CD4-positive, CD25-positive, alpha-beta regulatory T cell (primary cell): ENCODE results near the gene TMEM161A. TPM values are rescaled to one million over a fixed set of nuclear protein-coding genes. Genes with fewer than 3 reads are reported as not detected.
A peak's percentile ranks its signal among the peaks of the same experiment; 100 is the strongest.
"Not testable (repeated sequence)": the region's sequence is repeated elsewhere in the genome, so short reads cannot be mapped to it uniquely, and the experiment has no call there.

Experiments
- ATAC-seq, 2 donors: fragments of 150-1000 bp; cut with Tn5 transposase; one replicate each; pipeline ENCODE4 v1.10.0; 2021; ENCODE audit warnings: low read depth in 2 of 2, moderate number of reproducible peaks in 2 of 2, moderate library complexity in 1 of 2
- DNase-seq, 3 donors: peaks; one replicate each; pipeline versions ENCODE4 v3.0.0 to v3.0.0-alpha.2; 2012 to 2022; ENCODE audit warnings: mixed read lengths in 1 of 3
- H3K27ac ChIP-seq: one replicate; pipeline ENCODE4 v1.7.0; 2013; ENCODE audit warnings: mild to moderate bottlenecking, low read length; ENCODE audit not compliant: insufficient read depth, poor library complexity, severe bottlenecking
- H3K27me3 ChIP-seq: one replicate; pipeline ENCODE4 v1.7.0; 2013; ENCODE audit warnings: low read length; ENCODE audit not compliant: control insufficient read depth, insufficient read depth
- H3K36me3 ChIP-seq: one replicate; pipeline ENCODE4 v1.7.0; 2013; ENCODE audit warnings: mild to moderate bottlenecking, low read length, moderate library complexity; ENCODE audit not compliant: control insufficient read depth, insufficient read depth
- H3K4me1 ChIP-seq: 2 replicates; pipeline ENCODE4 v1.7.0; 2013; ENCODE audit warnings: mild to moderate bottlenecking, low read length; ENCODE audit not compliant: insufficient read depth, control insufficient read depth, poor library complexity, severe bottlenecking
- H3K4me3 ChIP-seq: one replicate; pipeline ENCODE4 v1.7.0; 2013; ENCODE audit warnings: low read depth, mild to moderate bottlenecking, low read length, moderate library complexity
- H3K9me3 ChIP-seq, 2 experiments: 1 replicate in 1 of 2; 2 replicates in 1 of 2; pipeline ENCODE4 v1.7.0; 2013; ENCODE audit warnings: low read length in 2 of 2, mild to moderate bottlenecking in 1 of 2, moderate library complexity in 1 of 2; ENCODE audit not compliant: control insufficient read depth in 2 of 2
- H3K27ac Mint-ChIP-seq, 3 donors: one replicate each; pipeline ENCODE4 v1.8.0; 2020 to 2022; ENCODE audit warnings: mild to moderate bottlenecking in 3 of 3, mixed read lengths in 3 of 3, moderate library complexity in 2 of 3
- H3K27me3 Mint-ChIP-seq: one replicate; pipeline ENCODE4 v1.8.0; 2022; ENCODE audit warnings: mild to moderate bottlenecking, mixed read lengths
- H3K36me3 Mint-ChIP-seq: one replicate; pipeline ENCODE4 v1.8.0; 2020; ENCODE audit warnings: mixed read lengths
- H3K4me1 Mint-ChIP-seq, 4 donors: one replicate each; pipeline ENCODE4 v1.8.0; 2020 to 2022; ENCODE audit warnings: mixed read lengths in 4 of 4, mild to moderate bottlenecking in 1 of 4
- H3K4me3 Mint-ChIP-seq, 4 donors: one replicate each; pipeline ENCODE4 v1.8.0; 2020 to 2022; ENCODE audit warnings: mild to moderate bottlenecking in 4 of 4, mixed read lengths in 4 of 4, moderate library complexity in 3 of 4
- H3K9me3 Mint-ChIP-seq, 7 donors: one replicate each; pipeline ENCODE4 v1.8.0; 2020 to 2022; ENCODE audit warnings: mixed read lengths in 7 of 7, mild to moderate bottlenecking in 3 of 7, moderate library complexity in 2 of 7
- polyA plus RNA-seq, 4 donors: library from polyadenylated mRNA; unstranded; fragments of 300-500 nt; fragmentation: Illumina TruSeq; gene quantifications; one replicate each; pipeline ENCODE4 v1.2.3, GENCODE V29; 2021
- total RNA-seq: library from RNA; stranded (reverse); gene quantifications from one replicate; pipeline ENCODE4 v1.2.3, GENCODE V29; 2022

Gene TMEM161A
- total and polyA plus RNA-seq, 5 donors from 2014 or later = 15.6 to 26.0 (median 24.1) TPM

- H3K36me3 ChIP-seq, H3K9me3 Mint-ChIP-seq, H3K27me3 ChIP-seq, H3K27me3 Mint-ChIP-seq, H3K27ac ChIP-seq, H3K4me3 ChIP-seq, H3K9me3 ChIP-seq, ATAC-seq, H3K4me3 Mint-ChIP-seq, H3K36me3 Mint-ChIP-seq, DNase-seq, H3K27ac Mint-ChIP-seq: not testable (repeated sequence)
- H3K4me1 Mint-ChIP-seq = peaks cover 0 to 26% (median 12%) of the 10 kb centered on the region in 4 donors
- peaks cover 15% of the 10 kb centered on the region for H3K4me1 ChIP-seq
Measured at GRCh38 chr19:19173243-19173642, 35.0 kb upstream of the TMEM161A start.

GRCh38 chr19:19171821-19172532, 33.7 kb upstream of the TMEM161A start:
- no peak overlapping the region for H3K4me3 ChIP-seq
- no peaks in the 10 kb centered on the region for H3K27me3 Mint-ChIP-seq
- H3K9me3 Mint-ChIP-seq = no peaks in the 10 kb centered on the region
- no peak overlapping the region for H3K4me3 Mint-ChIP-seq
- no peak overlapping the region for H3K27ac Mint-ChIP-seq
- H3K36me3 Mint-ChIP-seq = no peaks in the 10 kb centered on the region
- H3K4me1 ChIP-seq = peaks cover 15% of the 10 kb centered on the region
- peaks cover 3% of the 10 kb centered on the region for H3K36me3 ChIP-seq
- H3K27ac ChIP-seq = no peak overlapping the region
- ATAC-seq (no peak), DNase-seq (no peak)
- H3K4me1 Mint-ChIP-seq = peaks cover 0 to 26% (median 12%) of the 10 kb centered on the region in 4 donors
- no peaks in the 10 kb centered on the region for H3K27me3 ChIP-seq
- no peaks in the 10 kb centered on the region for H3K9me3 ChIP-seq

GRCh38 chr19:19170873-19171672, 32.8 kb upstream of the TMEM161A start:
- Mint-ChIP-seq H3K4me3 (peak overlapping the region; percentile 15 to 79 (median 35)), H3K27ac (no peak overlapping the region), H3K4me1 (peaks cover 0 to 26% (median 12%) of the 10 kb centered on the region in 4 donors), H3K36me3 (no peaks in the 10 kb centered on the region), H3K27me3 (no peaks in the 10 kb centered on the region), H3K9me3 (no peaks in the 10 kb centered on the region)
- H3K4me1 ChIP-seq = peaks cover 15% of the 10 kb centered on the region
- H3K9me3 ChIP-seq = no peaks in the 10 kb centered on the region
- no peaks in the 10 kb centered on the region for H3K27me3 ChIP-seq
- no peaks in the 10 kb centered on the region for H3K36me3 ChIP-seq
- H3K4me3 ChIP-seq = no peak overlapping the region
- no peak overlapping the region for H3K27ac ChIP-seq
- ATAC-seq (no peak), DNase-seq (no peak)

DNA sequence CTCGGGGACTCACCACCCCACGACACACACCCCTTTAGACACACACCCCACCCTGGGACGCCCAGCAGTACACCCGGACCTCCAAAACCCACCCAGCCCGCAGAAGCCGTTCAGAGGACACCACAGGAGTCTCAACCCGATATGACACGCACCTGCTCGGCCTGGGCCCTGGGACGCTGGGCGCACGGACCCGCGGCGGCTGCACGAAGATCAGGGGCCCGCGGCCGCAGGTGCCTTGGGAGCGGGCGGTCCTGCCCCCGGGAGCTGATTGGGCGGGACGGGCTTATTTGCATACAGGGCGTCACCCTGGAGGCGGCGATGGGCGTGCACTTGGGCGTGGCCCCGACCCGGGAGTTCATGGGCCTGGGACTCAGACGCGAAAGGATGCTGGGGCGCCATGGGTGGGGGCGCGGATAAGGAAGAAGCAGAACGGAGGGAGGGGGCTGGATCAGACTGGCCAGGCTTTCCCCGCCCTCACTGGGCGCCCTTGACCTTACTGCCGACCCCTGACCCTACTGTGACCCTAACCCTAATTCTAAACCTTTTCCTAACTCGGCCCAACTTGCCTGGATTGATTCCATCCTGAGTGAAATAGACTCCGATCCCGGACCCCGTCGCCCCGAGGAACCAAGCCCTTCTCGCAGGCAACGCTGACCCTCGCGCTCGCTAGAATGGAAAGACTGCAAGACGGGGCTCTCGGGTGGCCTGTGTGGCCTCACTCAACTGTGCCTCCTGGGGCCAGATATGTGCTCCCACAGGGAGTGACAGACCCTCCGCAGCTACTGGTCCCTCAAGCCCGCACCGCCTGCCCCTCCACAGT, 32.0 kb upstream of the TMEM161A start, which contains the start of gene MEF2B:
Gene MEF2B (minus strand): TSS at position 211 of the 820 bp plus-strand sequence. CDS start 19,528 bp downstream, outside the sequence.
- Histone ChIP-seq H3K9me3 (no peaks in the 10 kb centered on the region), H3K27me3 (no peaks in the 10 kb centered on the region), H3K36me3 (no peaks in the 10 kb centered on the region), H3K4me1 (peaks cover 15% of the 10 kb centered on the region), H3K27ac (no peak within 1 kb of the TSS), H3K4me3 (no peak within 1 kb of the TSS)
- peak within 1 kb of the TSS; percentile 58 to 79 (median 72) for H3K4me3 Mint-ChIP-seq
- peaks cover 0 to 26% (median 12%) of the 10 kb centered on the region in 4 donors for H3K4me1 Mint-ChIP-seq
- H3K9me3 Mint-ChIP-seq = no peaks in the 10 kb centered on the region
- DNase-seq (peak; percentile 62 to 84 (median 70)), ATAC-seq (peak; percentile 87 to 89)
- H3K27me3 Mint-ChIP-seq = no peaks in the 10 kb centered on the region
- H3K27ac Mint-ChIP-seq = peak within 1 kb of the TSS in 2 of 3 donors; percentile 54 to 80
- H3K36me3 Mint-ChIP-seq = no peaks in the 10 kb centered on the region

DNA sequence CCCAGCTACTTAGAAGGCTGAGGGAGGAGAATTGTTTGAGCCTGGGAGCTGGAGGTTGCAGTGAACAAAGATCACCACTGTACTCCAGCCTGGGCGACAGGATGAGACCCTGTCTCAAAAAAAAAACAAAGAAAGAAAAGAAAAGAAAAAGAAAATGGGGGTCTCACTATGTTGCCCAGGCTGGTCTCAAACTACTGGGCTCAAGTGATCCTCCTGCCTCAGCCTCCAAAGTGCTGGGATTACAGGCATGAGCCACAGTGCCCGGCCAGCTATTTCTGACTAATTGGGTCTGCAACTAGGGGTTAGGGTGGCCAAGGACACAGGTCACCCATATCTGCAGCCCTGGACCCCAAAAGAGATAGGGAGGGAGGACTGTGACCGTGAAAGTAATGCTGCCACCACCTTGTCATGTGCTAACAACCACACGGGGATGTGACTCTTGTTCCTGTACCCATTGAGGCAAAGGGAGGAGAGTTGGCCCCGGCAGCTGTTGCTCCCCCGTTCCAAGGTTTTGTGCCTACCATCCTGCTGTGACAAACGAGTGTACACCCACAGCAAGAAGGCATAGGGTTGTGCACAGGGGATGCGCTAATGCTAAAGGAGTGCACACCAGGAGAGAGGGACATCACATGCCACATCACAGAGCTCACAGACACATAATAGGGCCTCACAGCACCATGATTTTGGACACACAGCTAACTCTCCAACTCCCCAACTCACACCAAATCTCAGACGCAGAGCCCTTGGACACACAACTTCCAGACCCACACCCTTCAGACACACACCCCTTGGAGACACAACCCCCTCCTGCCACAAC, 31.2 kb upstream of the TMEM161A start:
- no peak for ATAC-seq
- Mint-ChIP-seq H3K36me3 (no peaks in the 10 kb centered on the region), H3K4me1 (peaks cover 0 to 23% (median 12%) of the 10 kb centered on the region in 4 donors), H3K27me3 (no peaks in the 10 kb centered on the region), H3K4me3 (peak overlapping the region; percentile 58 to 79 (median 63)), H3K27ac (peak overlapping the region in 2 of 3 donors; percentile 54 to 80), H3K9me3 (no peaks in the 10 kb centered on the region)
- Histone ChIP-seq H3K27ac (no peak overlapping the region), H3K36me3 (no peaks in the 10 kb centered on the region), H3K27me3 (no peaks in the 10 kb centered on the region), H3K4me1 (peaks cover 10% of the 10 kb centered on the region), H3K4me3 (no peak overlapping the region), H3K9me3 (no peaks in the 10 kb centered on the region)
- DNase-seq = no peak

DNA sequence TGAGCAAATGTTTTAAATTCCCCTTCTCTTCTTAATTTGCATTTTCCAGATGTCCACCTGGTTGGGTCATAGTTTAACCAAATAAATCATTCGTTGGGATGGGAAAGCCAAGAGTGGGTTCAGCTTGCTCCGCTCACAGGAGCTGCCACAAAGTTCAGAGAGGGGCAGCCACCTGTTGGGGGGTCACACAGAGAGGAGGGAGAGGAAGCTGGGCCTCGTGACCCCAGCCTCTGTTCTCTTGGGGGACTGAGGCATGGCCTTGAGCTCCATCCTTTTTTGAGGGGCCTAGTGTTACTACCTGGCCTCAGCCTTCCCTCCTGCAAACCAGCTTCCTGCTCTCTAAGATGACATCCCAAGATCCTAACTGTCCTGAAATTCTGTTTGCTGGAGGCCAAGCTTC, 29.3 kb upstream of the TMEM161A start:
- Histone ChIP-seq H3K4me1 (peaks cover 10% of the 10 kb centered on the region), H3K27me3 (no peaks in the 10 kb centered on the region), H3K4me3 (no peak overlapping the region), H3K36me3 (no peaks in the 10 kb centered on the region), H3K9me3 (no peaks in the 10 kb centered on the region), H3K27ac (no peak overlapping the region)
- Mint-ChIP-seq H3K27ac (no peak overlapping the region), H3K36me3 (no peaks in the 10 kb centered on the region), H3K9me3 (no peaks in the 10 kb centered on the region), H3K27me3 (no peaks in the 10 kb centered on the region), H3K4me3 (no peak overlapping the region), H3K4me1 (peaks cover 0 to 23% (median 12%) of the 10 kb centered on the region in 4 donors)
- DNase-seq = no peak
- no peak for ATAC-seq

DNA sequence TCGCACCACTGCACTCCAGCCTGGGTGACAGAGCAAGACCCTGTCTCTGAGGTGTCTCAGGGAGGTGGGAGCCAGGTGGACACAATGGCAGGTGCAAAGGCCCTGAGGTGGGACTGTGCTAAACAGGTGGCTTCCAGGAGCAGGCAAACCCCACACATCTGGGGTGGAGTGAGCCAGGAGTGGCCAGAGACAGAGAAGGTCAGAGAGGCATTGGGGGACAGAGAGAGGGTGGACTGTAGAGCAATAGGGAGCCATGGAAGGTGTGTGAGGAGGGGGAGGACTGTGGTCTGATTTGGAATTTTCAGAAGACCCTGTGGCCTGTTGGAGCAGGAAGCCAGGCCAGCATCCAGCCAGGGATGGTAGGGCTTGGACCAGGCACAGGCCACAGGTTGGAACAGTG, 27.1 kb upstream of the TMEM161A start:
- no peaks in the 10 kb centered on the region for H3K27me3 Mint-ChIP-seq
- no peak overlapping the region for H3K4me3 ChIP-seq
- H3K27me3 ChIP-seq = no peaks in the 10 kb centered on the region
- peaks cover 6% of the 10 kb centered on the region for H3K4me1 ChIP-seq
- ATAC-seq (no peak), DNase-seq (no peak)
- H3K36me3 Mint-ChIP-seq = no peaks in the 10 kb centered on the region
- H3K4me1 Mint-ChIP-seq = peaks cover 0 to 14% (median 9%) of the 10 kb centered on the region in 4 donors
- peak overlapping the region in 1 of 3 donors; percentile 46 for H3K27ac Mint-ChIP-seq
- no peaks in the 10 kb centered on the region for H3K36me3 ChIP-seq
- no peaks in the 10 kb centered on the region for H3K9me3 Mint-ChIP-seq
- no peak overlapping the region for H3K27ac ChIP-seq
- H3K9me3 ChIP-seq = no peaks in the 10 kb centered on the region
- H3K4me3 Mint-ChIP-seq = no peak overlapping the region
